ENCODE results near the gene SUN5.
"Not testable (repeated sequence)": the region's sequence is repeated elsewhere in the genome, so short reads cannot be mapped to it uniquely, and the experiment has no call there.

The SUN5 gene, protein sequence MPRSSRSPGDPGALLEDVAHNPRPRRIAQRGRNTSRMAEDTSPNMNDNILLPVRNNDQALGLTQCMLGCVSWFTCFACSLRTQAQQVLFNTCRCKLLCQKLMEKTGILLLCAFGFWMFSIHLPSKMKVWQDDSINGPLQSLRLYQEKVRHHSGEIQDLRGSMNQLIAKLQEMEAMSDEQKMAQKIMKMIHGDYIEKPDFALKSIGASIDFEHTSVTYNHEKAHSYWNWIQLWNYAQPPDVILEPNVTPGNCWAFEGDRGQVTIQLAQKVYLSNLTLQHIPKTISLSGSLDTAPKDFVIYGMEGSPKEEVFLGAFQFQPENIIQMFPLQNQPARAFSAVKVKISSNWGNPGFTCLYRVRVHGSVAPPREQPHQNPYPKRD

DNA sequence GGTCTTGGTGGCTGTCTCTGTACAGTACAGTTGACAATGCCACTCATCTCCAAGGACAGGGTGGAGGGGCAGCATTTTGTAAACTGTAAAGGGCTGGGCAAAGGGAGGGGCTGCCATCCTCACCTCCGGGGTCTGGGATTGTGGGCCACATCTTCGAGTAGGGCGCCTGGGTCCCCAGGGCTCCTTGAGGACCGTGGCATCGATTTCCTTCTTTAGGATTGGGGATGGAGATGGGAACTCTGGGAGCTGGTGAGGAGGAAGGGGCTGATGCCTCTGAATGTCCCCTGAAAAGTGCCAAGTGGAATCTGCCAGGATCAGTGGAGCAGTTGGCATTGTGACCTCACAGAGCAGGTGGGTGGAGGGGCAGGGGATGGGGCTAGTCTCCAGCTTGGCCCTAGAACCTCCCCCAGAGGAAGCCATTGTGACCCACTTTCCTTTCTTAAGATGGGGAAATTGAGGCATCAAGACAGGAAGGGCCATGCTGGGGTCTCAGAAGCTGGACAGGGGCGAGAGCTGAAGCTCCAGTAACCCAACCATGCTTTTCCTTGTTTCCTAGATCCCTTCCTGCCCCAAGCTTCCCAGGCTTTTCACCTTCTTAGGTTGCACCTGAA is at the start of gene SUN5:
Gene SUN5 (minus strand): TSS at position 293 of the 611 bp plus-strand sequence. CDS start 93 bp downstream, at position 200.
- no peak for DNase-seq

GRCh38 chr20:33053291-33054106 is 49.3 kb upstream of the SUN5 start, which contains the start of gene BPIFB3:
Gene BPIFB3, plus strand, starts transcription at chr20:33053903. Its CDS starts 1,533 bp downstream, at chr20:33055436.
- no peak for DNase-seq

GRCh38 chr20:33051333-33051732 is 47.1 kb upstream of the SUN5 start:
- DNase-seq: no peak

GRCh38 chr20:33046412-33046811 is 42.2 kb upstream of the SUN5 start:
- DNase-seq: no peak

DNA sequence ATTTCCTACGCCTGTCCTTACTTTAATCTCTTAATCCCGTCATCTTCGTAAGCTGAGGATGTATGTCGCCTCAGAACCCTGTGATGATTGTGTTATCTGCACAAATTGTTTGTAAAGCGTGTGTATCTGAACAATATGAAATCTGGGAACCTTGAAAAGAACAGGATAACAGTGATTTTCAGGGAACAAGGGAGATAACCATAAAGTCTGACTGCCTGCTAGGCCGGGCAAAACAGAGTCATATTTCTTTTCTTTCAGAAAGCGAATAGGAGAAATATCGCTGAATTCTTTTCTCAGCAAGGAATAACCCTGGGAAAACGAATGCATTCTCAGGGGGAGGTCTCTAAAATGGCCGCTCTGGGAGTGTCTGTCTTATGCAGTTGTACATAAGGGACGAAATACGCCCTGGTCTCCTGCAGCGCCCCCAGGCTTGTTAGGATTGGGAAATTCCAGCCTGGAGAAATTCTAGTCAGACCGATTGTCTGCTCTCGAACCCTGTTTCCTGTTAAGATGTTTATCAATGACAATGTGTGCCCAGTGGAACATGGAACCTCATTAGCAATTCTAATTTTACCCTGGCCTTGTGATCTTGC is 41.0 kb upstream of the SUN5 start:
- DNase-seq: not testable (repeated sequence)

GRCh38 chr20:33043731-33044181 is 39.5 kb upstream of the SUN5 start:
- no peak for DNase-seq

- DNase-seq: no peak
Observed at GRCh38 chr20:33042983-33043730, 38.9 kb upstream of the SUN5 start.

GRCh38 chr20:33042430-33042829 is 38.2 kb upstream of the SUN5 start:
- no peak for DNase-seq

DNA sequence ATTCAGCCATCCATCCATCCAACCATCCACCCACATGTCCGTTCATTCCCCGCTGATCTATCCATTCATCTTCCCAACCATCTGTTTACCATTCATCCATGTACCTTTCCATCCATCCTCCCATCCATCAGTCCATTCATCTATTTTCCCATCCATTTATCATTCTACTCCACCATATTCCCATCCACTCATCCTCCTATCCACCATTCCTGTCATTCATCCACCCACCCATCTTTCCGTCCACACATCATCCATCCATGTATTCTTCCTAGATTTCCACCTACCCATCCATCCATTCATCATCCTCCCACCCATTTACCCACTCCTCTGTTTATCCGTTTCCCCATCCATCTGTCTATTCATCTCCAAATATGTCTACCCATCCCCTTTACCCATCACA is 34.0 kb upstream of the SUN5 start:
- DNase-seq: no peak

- no peak for DNase-seq
Observed at GRCh38 chr20:33037456-33037855, 33.2 kb upstream of the SUN5 start.

DNA sequence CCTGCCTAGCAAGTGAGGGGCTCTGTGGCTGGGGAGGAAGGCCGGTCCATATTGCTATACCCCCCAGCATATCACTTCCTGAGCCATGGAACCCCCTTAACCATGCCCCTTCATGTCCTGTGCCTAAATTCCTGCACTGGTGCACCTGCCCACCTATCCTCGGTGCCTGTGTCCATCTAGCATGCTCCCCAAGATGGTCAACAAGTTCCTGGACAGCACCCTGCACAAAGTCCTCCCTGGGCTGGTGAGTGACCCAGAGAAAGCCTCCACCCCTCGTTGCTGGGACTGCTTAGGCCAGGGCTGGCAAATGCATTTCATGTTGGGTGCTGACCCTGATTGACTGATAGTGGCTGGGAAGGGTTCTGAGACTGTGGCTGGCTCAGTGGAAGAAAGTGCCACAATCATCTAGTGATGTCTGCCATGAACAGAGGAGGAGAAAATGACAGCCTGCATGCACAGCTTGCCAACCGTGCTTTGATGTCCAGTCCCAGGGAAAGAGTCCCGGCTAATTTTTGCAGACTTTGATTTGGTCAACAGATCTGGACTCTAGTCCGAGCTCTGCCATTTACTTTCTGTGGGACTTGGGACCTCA is 30.8 kb upstream of the SUN5 start:
- DNase-seq: no peak

DNA sequence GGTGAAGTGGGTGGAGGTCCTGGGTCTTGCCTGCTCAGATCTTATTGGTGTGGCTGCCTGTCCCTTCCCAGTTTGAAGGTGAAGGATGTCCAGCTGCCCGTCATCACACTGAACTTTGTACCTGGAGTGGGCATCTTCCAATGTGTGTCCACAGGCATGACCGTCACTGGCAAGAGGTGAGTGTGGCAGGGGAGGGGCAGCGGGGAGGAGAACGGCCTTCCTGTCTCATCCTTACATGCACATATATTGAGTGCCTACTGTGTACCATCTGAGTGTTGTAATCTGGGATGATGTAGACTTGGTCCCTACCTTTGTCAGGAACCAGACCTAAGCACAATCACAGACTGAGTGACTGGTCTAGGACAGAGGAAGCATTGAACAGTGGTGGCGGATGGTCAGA is 29.9 kb upstream of the SUN5 start:
- no peak for DNase-seq

DNA sequence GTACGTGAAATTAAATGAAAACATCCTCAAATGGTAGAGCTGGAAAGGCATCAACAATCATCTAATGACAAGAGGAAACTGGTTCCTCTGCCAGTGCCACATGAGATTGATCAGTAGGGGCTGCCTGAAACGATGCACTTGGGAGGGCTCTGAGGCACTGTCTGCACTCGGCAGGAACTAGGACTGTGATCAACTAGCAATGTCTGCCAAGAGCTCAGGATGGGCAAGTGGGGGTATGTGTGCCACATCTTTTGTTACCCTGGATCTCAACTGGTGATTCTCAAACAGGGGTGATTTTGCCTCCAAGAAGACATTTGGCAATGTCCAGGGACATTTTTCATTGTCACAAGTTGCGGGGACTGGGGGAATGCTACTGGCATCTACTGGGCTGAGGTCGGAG is 29.1 kb upstream of the SUN5 start:
- DNase-seq: no peak

DNA sequence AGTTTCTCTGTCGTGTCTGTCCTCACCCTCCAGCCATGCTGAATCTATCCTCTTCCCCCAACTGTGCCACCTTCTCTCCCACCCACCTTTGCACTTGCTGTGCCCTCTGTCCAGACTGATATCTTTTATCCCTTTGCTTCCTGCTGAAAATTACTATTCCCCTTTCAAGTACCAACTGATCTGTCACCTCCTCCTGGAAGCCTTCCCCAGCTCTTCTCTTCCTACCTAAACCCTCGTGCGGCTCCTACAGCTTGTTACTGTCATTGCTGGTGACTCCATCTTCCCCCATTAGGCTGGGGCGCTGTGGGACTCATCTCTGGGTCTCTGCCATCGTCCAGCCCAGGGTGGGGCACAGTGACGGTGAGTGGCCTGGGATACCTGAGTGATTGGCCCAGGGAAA is 28.3 kb upstream of the SUN5 start:
- DNase-seq: no peak

DNA sequence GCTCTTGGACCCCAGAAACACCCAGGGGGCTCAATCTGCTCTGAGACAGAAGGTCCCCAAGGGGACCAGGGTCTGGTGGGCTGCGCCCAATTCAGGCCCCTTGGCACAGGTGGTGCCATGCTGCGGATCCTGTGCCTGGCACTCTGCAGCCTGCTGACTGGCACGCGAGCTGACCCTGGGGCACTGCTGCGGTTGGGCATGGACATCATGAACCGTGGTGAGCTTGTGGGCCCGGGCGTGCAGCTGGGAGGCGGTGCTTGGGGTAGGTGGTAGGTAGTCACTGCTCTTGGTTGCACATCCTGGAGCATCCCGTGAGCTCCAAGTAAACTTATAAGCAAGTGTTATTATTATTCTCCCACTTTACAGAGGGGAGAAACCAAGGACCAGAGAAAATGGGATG is 27.3 kb upstream of the SUN5 start, which contains the start of gene BPIFB6:
Gene BPIFB6 (plus strand): TSS at position 118 of the 400 bp plus-strand sequence. CDS start 0 bp downstream, at position 118.
- DNase-seq: no peak

DNA sequence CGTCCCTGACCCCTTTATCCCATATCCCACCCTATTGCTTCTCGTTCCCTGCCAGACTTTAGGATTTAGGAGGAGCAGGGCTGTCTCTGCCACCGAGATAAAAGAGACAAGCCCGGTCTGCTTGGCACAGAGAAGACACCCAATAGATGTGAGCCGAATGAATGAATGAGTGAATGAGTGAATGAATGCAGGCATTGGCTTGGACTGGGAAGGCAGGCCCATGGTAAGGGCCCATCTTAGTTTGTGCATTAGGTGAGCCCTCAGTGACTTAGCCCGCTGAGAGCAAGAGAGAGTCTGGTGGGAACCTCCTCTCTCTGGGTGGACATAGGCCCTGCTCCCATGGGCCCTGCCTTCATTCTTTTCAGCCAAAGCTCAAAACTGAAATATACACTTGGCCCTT is 26.3 kb upstream of the SUN5 start:
- no peak for DNase-seq

- no peak for DNase-seq
Observed at GRCh38 chr20:33030076-33030475, 25.8 kb upstream of the SUN5 start.

GRCh38 chr20:33028875-33029274 is 24.6 kb upstream of the SUN5 start:
- no peak for DNase-seq

DNA sequence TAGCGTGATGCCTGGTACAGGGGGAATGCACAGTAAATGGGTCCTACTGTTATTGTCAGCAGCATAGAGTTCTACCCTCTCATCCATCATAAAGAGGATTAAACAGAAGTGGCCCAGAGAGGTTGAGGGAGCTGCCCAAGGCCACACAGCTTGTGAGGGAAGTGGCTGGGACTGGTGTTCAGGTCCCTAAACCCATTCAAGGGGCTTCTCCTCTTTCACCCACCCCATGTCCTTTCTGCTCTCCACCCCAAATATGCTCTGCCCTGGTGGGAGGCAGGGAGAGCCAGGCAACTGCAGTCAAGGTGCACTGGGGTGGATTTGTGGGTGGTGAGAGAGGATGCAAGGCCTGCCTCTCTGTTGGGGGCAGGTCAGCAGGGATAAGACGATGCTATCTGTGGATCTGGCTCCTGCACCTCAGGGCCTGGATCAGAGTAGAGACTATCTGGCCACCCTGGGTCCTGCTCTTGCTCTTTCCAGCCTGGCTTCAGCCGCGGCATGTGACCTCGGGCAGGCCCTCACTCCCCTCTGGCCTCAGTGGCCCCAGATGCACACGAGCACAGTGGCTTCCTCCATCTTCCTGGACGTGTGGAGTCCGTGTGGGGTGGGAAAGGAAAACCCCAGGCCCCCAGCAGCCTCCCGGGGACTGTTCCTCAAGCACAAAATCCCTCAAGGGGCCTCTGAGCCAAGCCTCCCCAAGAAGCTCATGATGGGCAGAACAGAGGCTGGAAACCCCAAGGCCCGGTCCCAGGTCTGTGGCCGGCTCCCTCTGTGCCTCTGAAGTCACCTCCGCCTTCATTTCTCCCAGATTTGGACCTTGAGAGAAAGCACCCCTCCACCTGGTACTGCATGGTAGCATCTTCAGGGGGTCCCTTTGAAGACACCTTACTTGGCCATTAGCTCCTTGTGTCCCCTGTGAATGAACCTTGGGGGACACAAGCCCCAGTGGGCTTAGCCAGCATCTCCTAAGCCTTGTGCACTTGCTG is 23.8 kb upstream of the SUN5 start:
- no peak for DNase-seq

Measured in NCI-H1930 (cell line).